Measurements from ENCODE around the gene CAAP1. TPM values are rescaled to one million over a fixed set of nuclear protein-coding genes. Genes with fewer than 3 reads are reported as not detected.

The CAAP1 gene
- total and polyA plus RNA-seq, 12 donors, result 4.1 to 12.2 (median 7.6) TPM

- Histone ChIP-seq H3K27ac (no peak overlapping the region), H3K36me3 (peaks cover 0 to 15% (median 0%) of the 10 kb centered on the region in 9 donors), H3K9me3 (peaks cover 0 to 23% (median 5%) of the 10 kb centered on the region in 11 donors), H3K27me3 (no peaks in the 10 kb centered on the region), H3K4me3 (no peak overlapping the region), H3K4me1 (peaks cover 0 to 34% (median 4%) of the 10 kb centered on the region in 9 donors)
- ATAC-seq (no peak), DNase-seq (no peak)
- WGBS, 2 donors, result 98 to 99% methylated on average over 3 of the region's 3 CpGs
- TF ChIP-seq CTCF (IDR thresholded peaks at IDR 0.05), result no peak
- intact Hi-C loops (cut with DNase I), result loop anchor here in 1 of 10 donors (10.0 kb wide), 1 partner anchor 1117 kb away; no protein-coding TSS in a partner anchor
Measured at GRCh38 chr9:26937816-26938371, 45.3 kb upstream of the CAAP1 start.

- no peak overlapping the region for H3K27ac ChIP-seq
- no peak for TF ChIP-seq CTCF (IDR thresholded peaks at IDR 0.05)
- peaks cover 0 to 22% (median 4%) of the 10 kb centered on the region in 9 donors for H3K4me1 ChIP-seq
- no peak overlapping the region for H3K4me3 ChIP-seq
- peaks cover 0 to 23% (median 5%) of the 10 kb centered on the region in 11 donors for H3K9me3 ChIP-seq
- no peaks in the 10 kb centered on the region for H3K27me3 ChIP-seq
- H3K36me3 ChIP-seq, result peaks cover 0 to 35% (median 0%) of the 10 kb centered on the region in 9 donors
- ATAC-seq, result no peak
- intact Hi-C loops (cut with DNase I), result loop anchor here in 1 of 10 donors (10.0 kb wide), 1 partner anchor 1119 kb away; no protein-coding TSS in a partner anchor
- DNase-seq, result no peak
Measured at GRCh38 chr9:26935847-26936246, 43.2 kb upstream of the CAAP1 start.

- no peak for ATAC-seq
- intact Hi-C loops (cut with DNase I), result no loop called here
- WGBS, 2 donors, result 97% methylated on average over 8 of the region's 8 CpGs
Measured at GRCh38 chr9:26928902-26929495, 36.4 kb upstream of the CAAP1 start.

DNA sequence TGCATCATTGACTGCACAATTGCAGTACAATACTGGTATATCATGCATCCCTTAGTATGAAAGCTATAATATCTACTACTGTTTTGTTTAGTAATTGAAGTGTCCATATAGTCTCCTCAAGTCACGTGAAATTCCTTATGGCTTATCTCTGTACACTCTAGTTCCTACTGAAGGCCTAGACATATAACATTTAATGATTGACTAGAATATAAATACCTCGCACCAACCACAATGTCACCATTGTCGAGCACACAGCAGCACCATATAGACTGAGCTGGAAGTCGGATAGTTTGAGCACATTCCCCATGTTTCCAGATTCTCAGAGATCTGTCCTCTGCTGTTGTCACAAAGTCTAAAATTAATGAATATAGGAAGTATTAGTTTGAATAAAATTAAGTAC is 33.0 kb upstream of the CAAP1 start:
- H3K27me3 ChIP-seq, result no peaks in the 10 kb centered on the region
- TF ChIP-seq CTCF (IDR thresholded peaks at IDR 0.05), result no peak
- no peak for ATAC-seq
- DNase-seq, result no peak
- no peak overlapping the region for H3K27ac ChIP-seq
- 96% methylated on average over 4 of the region's 4 CpGs for WGBS, 2 donors
- intact Hi-C loops (cut with DNase I), result no loop called here
- peaks cover 0 to 96% (median 62%) of the 10 kb centered on the region in 9 donors for H3K36me3 ChIP-seq
- no peaks in the 10 kb centered on the region for H3K4me1 ChIP-seq
- no peak overlapping the region for H3K4me3 ChIP-seq
- no peaks in the 10 kb centered on the region for H3K9me3 ChIP-seq

More at GRCh38 chr9:26928902-26929495, 36.4 kb upstream of the CAAP1 start:
- H3K36me3 ChIP-seq, result peaks cover 0 to 91% (median 35%) of the 10 kb centered on the region in 9 donors
- H3K27me3 ChIP-seq, result no peaks in the 10 kb centered on the region
- no peaks in the 10 kb centered on the region for H3K4me1 ChIP-seq
- no peak for TF ChIP-seq CTCF (IDR thresholded peaks at IDR 0.05)
- H3K4me3 ChIP-seq, result no peak overlapping the region
- DNase-seq, result no peak
- no peaks in the 10 kb centered on the region for H3K9me3 ChIP-seq
- H3K27ac ChIP-seq, result no peak overlapping the region

Data from heart right ventricle (tissue), 16 donors.